Endodermal cell (in vitro differentiated cells): ENCODE results near the gene AP4B1. TPM values are rescaled to one million over a fixed set of nuclear protein-coding genes. Genes with fewer than 3 reads are reported as not detected.

ENCODE experiments used
- DNase-seq: peaks from one replicate; pipeline ENCODE4 v3.0.0-alpha.2; 2017
- H3K27ac ChIP-seq: 2 replicates; pipeline ENCODE4 v1.5.1; 2013; ENCODE audit warnings: mild to moderate bottlenecking, low read depth, low read length, moderate library complexity
- H3K27me3 ChIP-seq: 2 replicates; pipeline ENCODE4 v1.6.1; 2013; ENCODE audit warnings: mild to moderate bottlenecking, low read length, moderate library complexity; ENCODE audit not compliant: insufficient read depth, control insufficient read depth, poor library complexity, severe bottlenecking
- H3K36me3 ChIP-seq: 2 replicates; pipeline ENCODE4 v1.7.0; 2013; ENCODE audit warnings: mild to moderate bottlenecking, low read length, moderate library complexity; ENCODE audit not compliant: control insufficient read depth, insufficient read depth
- H3K4me1 ChIP-seq: one replicate; pipeline ENCODE4 v1.7.0; 2013; ENCODE audit warnings: low read length; ENCODE audit not compliant: control insufficient read depth, insufficient read depth
- H3K4me3 ChIP-seq: 2 replicates; pipeline ENCODE4 v1.5.1; 2013; ENCODE audit warnings: mild to moderate bottlenecking, low read length, moderate library complexity
- H3K9ac ChIP-seq: 2 replicates; pipeline ENCODE4 v1.6.1; 2013; ENCODE audit warnings: mild to moderate bottlenecking, low read length, moderate library complexity; ENCODE audit not compliant: poor library complexity, severe bottlenecking; ENCODE audit errors: extremely low read depth
- H3K9me3 ChIP-seq: 2 replicates; pipeline ENCODE4 v1.6.1; 2013; ENCODE audit warnings: mild to moderate bottlenecking, low read length, moderate library complexity; ENCODE audit not compliant: control insufficient read depth
- H3K27ac Mint-ChIP-seq: 2 replicates; pipeline ENCODE4 v1.8.0; 2020; ENCODE audit warnings: mixed read lengths
- H3K27me3 Mint-ChIP-seq: 2 replicates; pipeline ENCODE4 v1.8.0; 2021; ENCODE audit warnings: mild to moderate bottlenecking, mixed read lengths; ENCODE audit not compliant: insufficient read depth
- H3K36me3 Mint-ChIP-seq: 2 replicates; pipeline ENCODE4 v1.8.0; 2020; ENCODE audit warnings: low read depth, mixed read lengths
- H3K4me1 Mint-ChIP-seq: 2 replicates; pipeline ENCODE4 v1.8.0; 2020; ENCODE audit warnings: mixed read lengths
- H3K4me3 Mint-ChIP-seq: 2 replicates; pipeline ENCODE4 v1.8.0; 2020; ENCODE audit warnings: mild to moderate bottlenecking, moderate library complexity, mixed read lengths
- H3K9me3 Mint-ChIP-seq: 2 replicates; pipeline ENCODE4 v1.8.0; 2020; ENCODE audit warnings: mild to moderate bottlenecking, mixed read lengths
- WGBS, 2 experiments: methylation state at CpG; one replicate each; pipeline versions ENCODE4 v1.1.5 to v1.1.7; 2013; ENCODE audit warnings: missing lambda C conversion rate in 2 of 2, mixed read lengths in 1 of 2; ENCODE audit not compliant: insufficient coverage in 1 of 2, insufficient read length in 1 of 2; 5-methylcytosine and 5-hydroxymethylcytosine counted together
- total RNA-seq, 2 donors: library from RNA; stranded (reverse); fragmentation: NEBNext Ultra II Directional in 1 of 2; extraction: Animal tissue kit (Norgen Biotek cat#: 25700) in 1 of 2; gene quantifications; 2 replicates in 1 of 2; 3 replicates in 1 of 2; pipeline ENCODE4 v1.2.1, GENCODE V29; 2021
- TF ChIP-seq, protein P1 (sequence below): fragments of 200-600 bp; sonication (generic); conservative IDR thresholded peaks from 2 replicates; pipeline ENCODE4 v1.5.0; 2021; ENCODE audit warnings: antibody characterized with exemption, mild to moderate bottlenecking

AP4B1 gene
- total RNA-seq, 2 donors from 2014 or later: 9.6 to 14.7 TPM

DNA sequence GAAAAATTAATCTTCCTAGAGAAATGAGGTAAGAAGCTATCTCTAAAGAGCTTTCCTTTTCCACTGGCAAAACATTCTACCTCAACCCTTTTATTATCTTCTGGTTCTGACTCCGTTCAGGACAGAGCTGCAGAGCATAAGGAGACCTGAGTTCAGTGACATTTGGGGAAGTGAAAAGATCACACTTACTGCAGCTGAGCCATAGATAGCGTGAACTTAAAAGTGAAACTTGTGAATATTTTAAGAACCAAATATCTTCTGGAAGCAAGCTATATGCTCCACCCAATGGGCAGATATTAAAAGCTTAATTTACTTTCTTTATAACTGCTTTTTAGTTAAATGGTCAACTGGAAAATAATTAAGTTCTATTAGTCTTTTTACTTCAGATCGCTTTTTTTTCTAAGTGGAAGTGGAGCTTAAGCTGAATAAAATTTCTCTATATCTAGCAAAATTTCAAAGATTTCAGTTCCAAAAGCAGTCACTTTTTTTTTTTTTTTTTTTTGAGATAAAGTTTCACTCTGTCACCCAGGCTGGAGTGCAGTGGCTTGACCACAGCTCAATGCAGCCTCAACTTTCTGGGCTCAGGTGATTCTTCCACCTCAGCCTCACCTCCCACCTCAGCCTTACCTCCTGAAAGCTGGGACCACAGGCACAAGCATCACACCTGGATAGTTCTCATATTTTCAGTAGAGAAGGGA is 45.0 kb downstream of the AP4B1 start:
- Mint-ChIP-seq H3K4me1 (no peaks in the 10 kb centered on the region), H3K4me3 (no peak overlapping the region), H3K36me3 (no peaks in the 10 kb centered on the region), H3K9me3 (no peaks in the 10 kb centered on the region), H3K27me3 (no peaks in the 10 kb centered on the region), H3K27ac (no peak overlapping the region)
- DNase-seq: no peak
- H3K27ac ChIP-seq: no peak overlapping the region
- H3K4me3 ChIP-seq: no peak overlapping the region
- no peaks in the 10 kb centered on the region for H3K4me1 ChIP-seq
- H3K27me3 ChIP-seq: no peaks in the 10 kb centered on the region
- H3K9me3 ChIP-seq: no peaks in the 10 kb centered on the region
- WGBS, 2 experiments: 94 to 100% methylated on average over 2 to 3 of the region's 3 CpGs
- TF ChIP-seq, protein P1, sequence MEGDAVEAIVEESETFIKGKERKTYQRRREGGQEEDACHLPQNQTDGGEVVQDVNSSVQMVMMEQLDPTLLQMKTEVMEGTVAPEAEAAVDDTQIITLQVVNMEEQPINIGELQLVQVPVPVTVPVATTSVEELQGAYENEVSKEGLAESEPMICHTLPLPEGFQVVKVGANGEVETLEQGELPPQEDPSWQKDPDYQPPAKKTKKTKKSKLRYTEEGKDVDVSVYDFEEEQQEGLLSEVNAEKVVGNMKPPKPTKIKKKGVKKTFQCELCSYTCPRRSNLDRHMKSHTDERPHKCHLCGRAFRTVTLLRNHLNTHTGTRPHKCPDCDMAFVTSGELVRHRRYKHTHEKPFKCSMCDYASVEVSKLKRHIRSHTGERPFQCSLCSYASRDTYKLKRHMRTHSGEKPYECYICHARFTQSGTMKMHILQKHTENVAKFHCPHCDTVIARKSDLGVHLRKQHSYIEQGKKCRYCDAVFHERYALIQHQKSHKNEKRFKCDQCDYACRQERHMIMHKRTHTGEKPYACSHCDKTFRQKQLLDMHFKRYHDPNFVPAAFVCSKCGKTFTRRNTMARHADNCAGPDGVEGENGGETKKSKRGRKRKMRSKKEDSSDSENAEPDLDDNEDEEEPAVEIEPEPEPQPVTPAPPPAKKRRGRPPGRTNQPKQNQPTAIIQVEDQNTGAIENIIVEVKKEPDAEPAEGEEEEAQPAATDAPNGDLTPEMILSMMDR: no peak
- H3K36me3 ChIP-seq: no peaks in the 10 kb centered on the region
- no peak overlapping the region for H3K9ac ChIP-seq

DNA sequence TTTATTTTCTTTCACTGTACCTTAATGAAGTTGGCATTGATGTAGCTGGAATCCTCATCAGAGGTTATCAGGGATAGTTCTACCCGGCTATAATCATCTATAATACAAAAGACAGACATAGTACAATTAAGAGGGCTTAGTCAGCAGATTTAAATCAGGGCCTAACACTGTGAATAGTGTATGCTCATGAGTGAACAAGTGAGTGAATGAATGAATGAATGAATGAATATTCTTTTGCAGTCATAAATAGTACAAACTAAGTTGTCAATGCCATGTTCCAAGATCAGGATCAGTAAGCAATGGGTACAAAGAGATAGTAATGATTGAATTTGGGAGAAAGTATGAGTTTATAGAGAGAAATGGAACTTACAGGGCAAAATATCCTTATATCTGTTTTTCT is 45.6 kb downstream of the AP4B1 start:
- Mint-ChIP-seq H3K4me1 (no peaks in the 10 kb centered on the region), H3K27ac (no peak overlapping the region), H3K9me3 (no peaks in the 10 kb centered on the region), H3K36me3 (no peaks in the 10 kb centered on the region), H3K4me3 (no peak overlapping the region), H3K27me3 (no peaks in the 10 kb centered on the region)
- WGBS, 2 experiments: 88% methylated on average over 1 of the region's 1 CpG; no CpG with 5 or more reads in 1 of the 2 experiments
- H3K27ac ChIP-seq: no peak overlapping the region
- no peaks in the 10 kb centered on the region for H3K4me1 ChIP-seq
- H3K27me3 ChIP-seq: no peaks in the 10 kb centered on the region
- no peaks in the 10 kb centered on the region for H3K36me3 ChIP-seq
- TF ChIP-seq, protein P1: no peak
- H3K9ac ChIP-seq: no peak overlapping the region
- no peak for DNase-seq
- no peak overlapping the region for H3K4me3 ChIP-seq
- H3K9me3 ChIP-seq: no peaks in the 10 kb centered on the region

DNA sequence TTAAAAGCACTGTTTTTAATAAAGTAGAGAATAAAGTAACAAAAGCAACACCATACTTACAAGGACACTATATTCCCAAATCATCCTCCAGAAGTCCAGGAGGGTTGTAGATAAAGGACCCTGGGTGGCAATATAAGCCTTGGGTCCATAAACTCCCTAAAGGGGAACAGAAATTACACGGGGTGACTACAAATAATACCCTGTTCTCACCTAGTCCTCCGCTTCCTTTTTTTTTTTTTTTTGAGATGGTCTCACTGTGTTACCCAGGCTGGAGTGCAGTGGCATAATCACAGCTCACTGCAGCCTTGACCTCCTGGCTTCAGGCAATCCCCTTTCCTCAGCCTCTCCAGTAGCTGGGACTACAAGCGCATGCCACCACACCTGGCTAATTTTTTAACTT is 46.2 kb downstream of the AP4B1 start:
- Mint-ChIP-seq H3K4me3 (no peak overlapping the region), H3K4me1 (no peaks in the 10 kb centered on the region), H3K36me3 (no peaks in the 10 kb centered on the region), H3K27me3 (no peaks in the 10 kb centered on the region), H3K27ac (no peak overlapping the region), H3K9me3 (no peaks in the 10 kb centered on the region)
- Histone ChIP-seq H3K36me3 (no peaks in the 10 kb centered on the region), H3K4me1 (no peaks in the 10 kb centered on the region), H3K27ac (no peak overlapping the region), H3K9ac (no peak overlapping the region), H3K27me3 (no peaks in the 10 kb centered on the region), H3K4me3 (no peak overlapping the region), H3K9me3 (no peaks in the 10 kb centered on the region)
- no peak for DNase-seq
- WGBS, 2 experiments: 70 to 85% methylated on average over 2 to 3 of the region's 3 CpGs
- TF ChIP-seq, protein P1: no peak
